ENCODE results near the gene GAB1.

GAB1 gene

DNA sequence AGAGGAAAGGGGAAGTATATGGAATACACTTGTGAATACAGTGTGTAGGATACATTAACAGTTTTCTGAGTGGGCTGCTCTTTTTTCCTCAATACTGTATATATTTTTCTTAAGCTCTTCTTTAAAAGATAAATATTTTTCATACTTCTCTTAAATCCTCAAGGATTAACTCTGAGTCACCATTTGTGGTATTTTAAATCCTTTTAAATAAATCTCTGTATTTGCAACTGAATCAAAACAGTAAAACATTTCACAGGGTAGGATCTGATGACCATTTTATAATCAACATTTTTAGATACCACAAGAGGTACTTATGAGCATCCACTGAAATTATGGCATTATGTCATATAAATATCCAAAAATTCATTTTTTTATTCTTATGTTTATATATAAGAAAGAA, 87.6 kb downstream of the GAB1 start:
- DNase-seq: no peak

DNA sequence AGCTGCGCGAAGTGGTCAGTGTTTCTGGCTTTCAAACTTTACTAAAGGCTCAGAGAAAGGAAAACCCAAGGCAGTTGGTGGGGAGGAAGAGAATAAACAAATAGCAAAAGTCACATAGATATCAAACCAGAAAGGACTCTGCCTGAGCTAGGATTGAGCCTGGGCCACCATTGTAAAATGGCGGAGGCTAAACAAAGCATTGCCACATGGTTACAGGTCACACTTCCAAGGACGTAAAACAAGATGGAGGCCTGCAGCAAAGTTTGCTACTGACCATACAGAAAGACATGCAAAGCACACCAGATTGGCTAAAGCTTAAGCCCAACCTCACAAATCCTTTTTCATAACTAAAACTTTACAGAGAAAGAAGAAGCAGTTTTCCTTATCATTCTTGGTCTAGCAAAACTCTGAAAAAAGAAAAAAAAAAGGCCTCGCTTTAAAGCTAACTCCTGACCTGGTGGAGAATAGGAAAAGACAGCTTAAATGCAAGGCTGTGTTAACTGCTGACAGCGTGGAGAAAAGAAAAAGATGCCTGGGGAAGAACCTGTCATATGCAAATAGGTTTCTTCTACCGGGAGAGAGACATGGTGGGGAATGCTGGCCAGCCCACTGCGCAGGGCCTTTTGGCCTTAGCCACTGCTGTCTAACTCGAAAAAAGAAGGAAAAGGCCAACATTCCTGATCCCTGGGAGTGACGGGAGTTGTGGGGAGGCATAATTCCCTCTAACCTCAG, 95.0 kb downstream of the GAB1 start:
- DNase-seq: no peak

DNA sequence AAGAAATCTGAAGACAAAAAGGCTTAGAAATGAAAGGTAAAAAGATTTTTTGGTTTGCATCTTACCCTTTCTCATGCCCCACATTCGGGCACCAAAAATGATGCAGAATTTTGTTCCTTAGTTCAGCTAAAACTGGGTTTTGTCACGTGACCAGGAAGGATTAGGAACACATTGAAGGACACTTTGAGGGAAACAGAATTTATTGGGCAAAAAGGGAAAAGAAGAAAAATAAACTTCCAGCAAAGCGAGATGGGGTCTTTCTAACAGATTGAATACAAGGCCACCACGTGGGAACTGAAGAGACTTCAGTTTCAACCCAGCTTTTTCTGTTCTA, 95.5 kb downstream of the GAB1 start:
- no peak for DNase-seq

DNA sequence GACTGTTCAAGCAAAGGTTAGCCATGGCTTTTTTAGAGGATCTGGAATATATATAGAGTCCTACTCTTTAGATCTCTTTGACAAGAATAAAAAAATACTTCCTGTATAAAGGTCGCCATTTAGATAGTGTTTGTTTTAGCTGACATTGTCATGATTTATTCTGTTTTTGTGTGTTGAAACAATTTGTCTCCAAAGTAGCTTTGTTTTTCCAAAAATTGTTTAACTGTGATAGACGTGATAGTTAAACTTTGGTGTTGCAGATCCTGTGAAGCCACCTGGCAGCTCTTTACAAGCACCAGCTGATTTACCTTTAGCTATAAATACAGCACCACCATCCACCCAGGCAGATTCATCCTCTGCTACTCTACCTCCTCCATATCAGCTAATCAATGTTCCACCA, 96.6 kb downstream of the GAB1 start:
- no peak for DNase-seq

DNA sequence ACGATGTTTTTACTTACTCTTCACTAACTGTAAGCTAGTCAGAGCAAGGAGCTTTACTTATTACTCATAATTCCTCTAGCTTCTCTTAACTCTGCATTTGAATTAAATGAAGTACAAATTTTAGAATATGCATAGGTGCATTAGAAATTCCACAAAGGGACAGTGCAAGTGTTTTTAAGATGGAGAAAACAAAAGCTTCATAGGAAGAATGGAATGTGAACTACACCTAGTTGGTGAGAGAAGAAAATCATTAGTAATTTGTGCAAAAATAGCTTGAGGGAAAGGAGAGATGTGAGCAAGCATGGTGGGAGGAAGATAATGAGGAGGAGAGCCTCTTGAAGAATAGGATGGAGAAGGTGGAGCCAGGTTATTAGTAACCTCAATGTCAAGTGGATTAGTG, 99.3 kb downstream of the GAB1 start:
- DNase-seq: no peak

DNA sequence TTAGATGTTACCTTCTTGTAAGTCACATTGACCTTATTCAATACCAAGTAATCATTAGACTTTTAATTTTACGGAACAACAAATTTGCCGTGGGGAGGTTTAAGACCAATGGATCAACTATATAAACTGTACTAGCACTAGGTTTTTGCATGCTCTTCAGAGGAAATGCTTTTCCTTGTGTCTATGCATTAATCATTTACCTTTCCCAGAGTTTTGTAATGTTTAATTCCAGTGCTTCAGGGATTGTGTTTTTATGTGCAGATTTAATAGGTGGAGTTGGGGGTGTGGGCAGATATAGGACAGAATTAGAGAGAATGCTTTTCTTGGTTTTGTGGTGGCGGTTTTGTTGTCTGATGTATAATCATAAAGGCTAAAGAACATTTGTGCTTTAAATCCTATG, 100.8 kb downstream of the GAB1 start:
- DNase-seq: no peak

DNA sequence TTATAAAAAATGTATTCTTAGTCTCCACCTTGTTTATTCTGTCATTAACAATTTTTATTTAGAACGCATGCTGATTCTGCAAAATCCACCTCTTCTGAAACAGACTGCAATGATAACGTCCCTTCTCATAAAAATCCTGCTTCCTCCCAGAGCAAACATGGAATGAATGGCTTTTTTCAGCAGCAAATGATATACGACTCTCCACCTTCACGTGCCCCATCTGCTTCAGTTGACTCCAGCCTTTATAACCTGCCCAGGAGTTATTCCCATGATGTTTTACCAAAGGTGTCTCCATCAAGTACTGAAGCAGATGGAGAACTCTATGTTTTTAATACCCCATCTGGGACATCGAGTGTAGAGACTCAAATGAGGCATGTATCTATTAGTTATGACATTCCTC, 101.3 kb downstream of the GAB1 start:
- no peak for DNase-seq

DNA sequence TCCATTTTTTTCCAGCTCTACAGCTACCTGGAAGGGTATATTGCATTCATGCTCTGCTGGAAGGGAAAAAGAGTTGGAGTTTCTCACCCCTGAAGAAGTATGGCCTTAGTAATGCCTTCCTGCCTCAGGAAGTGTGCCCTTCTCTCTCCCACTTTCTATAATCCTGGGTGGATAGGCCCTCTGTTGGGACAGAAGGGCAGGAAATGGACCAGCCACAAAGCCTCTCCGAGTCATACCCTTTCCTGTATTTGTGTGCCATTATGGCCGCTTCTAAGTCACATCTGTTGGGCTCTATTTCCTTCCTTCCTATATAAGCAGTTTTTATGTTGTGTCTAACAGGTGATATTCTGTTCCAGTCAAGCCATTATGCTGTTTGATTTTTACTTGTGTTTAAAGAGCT, 102.0 kb downstream of the GAB1 start:
- DNase-seq: no peak

DNA sequence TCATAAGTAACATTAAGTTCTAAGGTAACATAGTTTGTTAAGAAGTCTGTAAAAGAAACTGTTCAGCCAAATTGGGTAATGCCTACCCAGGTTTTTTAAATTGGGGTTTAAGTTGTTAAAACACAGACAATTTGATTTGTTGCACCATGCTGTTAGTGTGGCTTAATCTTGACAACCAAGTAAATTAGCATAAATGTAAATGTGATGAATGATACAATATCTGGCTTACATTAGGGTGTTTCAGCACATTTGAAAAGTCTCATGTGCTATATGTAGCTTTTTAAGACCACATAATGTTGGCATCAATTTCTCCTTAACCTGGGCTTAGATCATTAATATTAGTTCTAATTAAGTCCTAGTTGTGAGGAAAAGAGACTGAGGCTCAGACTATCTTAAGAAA, 104.4 kb downstream of the GAB1 start:
- DNase-seq: no peak

DNA sequence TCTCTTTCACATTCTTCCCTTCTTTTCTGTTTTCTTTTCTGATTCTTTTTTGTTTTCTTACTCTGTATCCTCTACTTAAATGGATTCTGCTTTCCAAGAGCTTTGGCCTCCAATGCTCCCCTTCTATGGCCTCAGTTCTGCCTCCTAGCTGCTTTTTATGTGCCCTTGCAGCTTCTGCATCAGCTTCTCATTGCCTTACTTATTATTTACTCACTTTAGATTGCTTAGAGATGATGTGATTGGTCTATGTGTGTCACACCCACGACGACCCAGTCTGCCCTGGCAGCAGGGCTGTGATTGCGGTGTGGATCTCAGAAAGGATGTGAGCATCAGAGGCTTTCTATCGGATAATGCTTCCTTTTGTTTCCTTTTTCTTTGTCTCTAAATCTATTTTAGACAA, 105.0 kb downstream of the GAB1 start:
- DNase-seq: no peak

DNA sequence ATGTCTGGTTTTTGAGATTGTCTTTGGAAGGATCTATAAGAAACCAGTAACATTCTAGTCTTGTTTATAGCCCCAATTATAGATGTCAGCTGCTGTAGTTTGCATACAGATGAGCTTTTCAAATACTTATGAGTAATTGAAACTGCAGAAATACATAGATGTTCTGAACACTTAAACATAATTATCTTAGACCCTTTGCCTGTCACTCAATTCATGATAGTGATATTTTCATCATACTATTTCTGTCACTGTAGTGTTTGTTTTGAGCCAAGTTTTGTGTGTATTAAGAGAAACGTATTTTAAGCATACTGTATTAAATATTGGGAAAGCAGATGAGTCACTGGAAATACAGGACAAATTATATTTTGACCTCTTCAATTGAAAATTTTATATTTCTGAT, 107.1 kb downstream of the GAB1 start:
- DNase-seq: no peak

DNA sequence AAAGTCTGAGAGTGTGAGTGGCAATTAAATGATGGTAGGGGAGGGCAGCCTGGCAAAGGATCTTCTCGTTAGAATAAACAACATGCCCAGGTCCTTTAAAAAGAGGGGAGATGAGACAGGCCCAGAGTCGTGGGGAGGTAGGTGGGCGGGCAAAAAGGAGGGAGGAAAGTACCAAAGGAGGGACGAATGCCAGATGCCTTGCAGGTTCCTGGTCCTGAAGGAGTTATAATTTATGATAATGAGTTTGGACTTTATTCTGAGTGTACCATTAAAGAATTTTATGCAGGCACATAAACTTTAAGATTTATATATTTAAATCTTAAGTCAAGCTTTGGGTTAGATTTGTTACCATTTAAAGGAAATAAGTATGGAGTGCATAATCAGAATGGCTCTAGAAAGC, 114.5 kb downstream of the GAB1 start:
- DNase-seq: no peak

DNA sequence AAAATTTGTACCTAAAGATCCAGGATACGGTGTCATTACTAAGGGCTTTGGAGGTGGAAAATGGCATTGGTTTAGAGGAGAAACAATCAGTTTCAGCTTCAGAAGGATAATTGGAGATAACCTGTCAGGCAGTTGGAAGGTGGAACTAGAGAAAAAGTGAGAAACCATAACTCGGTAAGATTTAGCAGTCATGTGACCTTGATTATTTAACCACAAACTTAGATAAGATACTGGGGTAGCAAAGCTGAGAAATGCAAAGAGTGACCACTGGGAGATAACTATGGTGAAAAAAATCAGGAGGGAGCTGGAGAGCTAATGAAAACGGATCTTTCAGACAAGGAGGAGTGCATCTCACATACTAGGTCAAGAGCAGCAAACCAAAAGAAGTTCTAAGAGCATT, 118.5 kb downstream of the GAB1 start:
- no peak for DNase-seq

DNA sequence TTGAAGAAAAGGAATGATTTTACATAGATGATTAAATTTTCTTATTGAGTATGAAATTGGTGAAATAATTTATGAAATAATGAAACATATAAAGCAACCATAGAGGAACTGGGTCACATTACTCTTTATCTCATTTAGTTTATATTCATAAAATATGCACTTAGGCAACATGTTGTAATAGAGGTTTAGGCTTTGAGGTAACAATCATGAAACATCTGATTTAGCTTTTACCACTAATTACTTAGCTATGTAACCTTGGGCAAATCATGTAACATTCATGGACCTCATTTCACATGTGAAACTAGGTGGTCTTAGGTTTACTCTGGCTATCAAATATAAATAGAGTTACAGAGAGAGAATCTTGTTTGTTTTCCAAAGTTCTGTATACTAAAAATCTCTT, 122.3 kb downstream of the GAB1 start:
- no peak for DNase-seq

DNA sequence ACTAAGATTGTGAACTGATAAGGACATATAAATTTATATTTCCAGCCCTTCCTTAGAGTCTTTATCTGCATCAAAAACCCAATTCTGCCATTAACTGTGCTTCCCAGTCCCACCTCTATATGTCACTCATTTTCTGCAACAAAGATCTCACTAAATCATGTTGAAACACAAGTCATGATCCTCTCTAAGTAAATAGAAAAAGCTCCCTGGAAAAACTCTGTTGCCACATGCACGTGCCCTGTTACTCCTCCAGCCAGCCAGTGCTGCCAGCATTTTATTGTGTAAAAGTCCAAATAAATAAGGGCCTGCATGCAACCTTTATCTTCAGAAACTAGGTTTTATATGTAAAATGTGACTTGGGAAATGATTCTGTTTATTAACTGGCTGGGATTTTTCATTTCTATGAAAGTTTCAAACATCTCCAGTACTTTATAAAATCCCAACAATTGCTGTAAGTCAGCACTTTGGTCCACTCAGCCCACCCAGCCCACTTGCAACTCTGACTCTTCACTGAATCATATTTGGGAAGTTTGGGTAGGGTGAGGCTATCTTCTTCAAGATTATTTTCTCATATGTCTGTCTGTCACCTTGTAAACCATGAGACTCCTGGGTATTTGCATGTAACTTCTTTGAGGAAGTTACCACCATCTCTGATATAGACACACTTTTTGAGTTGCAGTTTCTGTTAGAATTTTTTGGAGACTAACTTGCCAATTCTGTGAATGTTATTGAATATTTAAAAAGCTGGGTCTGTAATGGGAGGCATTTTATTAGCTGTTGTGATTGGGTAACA, 136.9 kb downstream of the GAB1 start:
- no peak for DNase-seq

DNA sequence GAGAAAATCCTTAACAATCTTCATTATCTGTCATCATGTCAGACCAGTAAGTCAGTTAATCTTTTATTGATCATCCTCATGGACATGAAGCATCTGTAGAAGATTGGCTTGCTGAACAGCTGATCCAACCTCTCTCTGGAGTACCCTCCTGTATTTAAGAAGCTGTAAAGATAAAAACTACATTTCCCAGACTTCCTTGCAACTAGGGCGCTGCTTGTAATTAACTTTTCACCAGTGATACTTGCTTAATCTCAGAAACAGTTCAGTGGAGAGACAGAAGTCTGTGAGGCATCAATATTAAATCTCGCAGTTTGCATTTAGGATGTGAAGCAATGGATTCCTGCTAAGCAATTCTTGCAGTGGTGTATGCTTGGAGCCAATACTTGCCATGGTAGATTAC, 140.8 kb downstream of the GAB1 start:
- no peak for DNase-seq

DNA sequence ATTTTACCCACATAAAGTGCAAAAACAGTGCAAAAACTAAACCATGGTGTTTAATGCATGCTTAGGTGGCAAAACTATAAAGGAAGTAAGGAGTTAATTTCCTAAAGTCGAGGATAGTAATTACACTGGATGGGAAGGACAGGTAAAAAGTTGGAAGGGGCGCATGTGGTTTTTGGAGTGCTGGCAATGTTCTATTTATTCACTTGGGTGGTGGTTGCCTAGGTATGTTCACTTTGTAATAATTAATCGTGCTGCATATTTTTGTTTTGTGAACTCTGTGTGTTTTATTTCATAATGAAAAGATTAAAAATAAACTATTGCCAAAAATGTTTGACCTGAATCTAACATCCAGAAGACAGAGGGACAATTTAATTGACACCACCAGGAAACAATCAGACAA, 144.7 kb downstream of the GAB1 start:
- no peak for DNase-seq

DNA sequence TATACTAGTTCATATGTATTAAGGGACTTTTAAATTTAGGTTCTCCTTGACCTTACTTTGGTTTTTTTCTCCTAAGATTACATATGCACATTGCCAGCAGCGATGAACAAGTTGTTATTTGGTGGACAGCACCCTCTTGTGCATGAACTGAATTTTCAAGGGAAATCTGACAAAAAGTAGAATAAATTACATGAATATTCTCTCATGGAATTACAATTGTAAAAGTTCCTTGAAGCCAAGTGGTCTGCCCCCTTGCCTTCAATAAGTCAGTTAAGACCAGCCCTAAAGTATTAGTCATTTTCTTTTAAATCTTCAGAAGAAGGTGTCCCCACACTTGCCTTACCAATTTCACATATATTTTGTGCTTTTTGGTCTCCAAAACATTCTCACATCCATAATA, 146.2 kb downstream of the GAB1 start:
- DNase-seq: no peak

DNA sequence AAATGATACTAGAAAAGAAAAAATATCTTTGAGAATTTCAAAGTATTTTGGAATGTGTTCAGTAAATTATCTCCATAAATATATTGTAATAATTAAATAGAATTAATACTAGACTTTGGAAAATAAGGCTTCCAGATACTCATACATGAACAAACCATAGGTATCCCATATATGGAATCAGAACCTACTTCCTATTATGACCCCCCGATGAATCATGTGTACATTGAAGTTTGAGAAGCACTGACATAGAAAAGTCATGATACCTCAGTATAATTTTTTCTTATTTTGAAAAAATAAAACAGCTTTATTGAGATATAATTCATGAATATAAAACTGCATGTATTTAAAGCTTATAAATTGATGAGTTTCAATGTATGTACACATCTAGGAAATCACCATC, 149.6 kb downstream of the GAB1 start:
- DNase-seq: no peak

DNA sequence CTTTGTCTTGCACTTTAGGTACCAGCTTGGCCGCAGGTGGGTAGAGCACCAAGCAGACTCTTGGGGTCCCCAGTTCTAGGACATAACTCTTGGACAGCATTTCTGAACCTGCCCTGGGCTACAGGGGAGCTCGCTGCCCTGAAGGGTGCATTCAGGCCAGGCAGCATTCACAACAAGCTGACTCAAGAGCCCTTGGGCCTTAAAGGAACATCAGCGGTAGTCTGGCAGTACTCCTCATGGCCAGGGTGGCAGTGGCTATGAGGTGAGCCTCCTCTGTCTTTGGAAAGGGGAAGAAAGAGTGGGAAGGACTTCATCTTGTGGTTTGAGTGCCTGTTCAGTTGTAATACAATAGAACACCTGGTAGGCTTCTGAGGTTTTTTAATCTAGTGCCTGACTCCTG, 152.0 kb downstream of the GAB1 start:
- no peak for DNase-seq

DNA sequence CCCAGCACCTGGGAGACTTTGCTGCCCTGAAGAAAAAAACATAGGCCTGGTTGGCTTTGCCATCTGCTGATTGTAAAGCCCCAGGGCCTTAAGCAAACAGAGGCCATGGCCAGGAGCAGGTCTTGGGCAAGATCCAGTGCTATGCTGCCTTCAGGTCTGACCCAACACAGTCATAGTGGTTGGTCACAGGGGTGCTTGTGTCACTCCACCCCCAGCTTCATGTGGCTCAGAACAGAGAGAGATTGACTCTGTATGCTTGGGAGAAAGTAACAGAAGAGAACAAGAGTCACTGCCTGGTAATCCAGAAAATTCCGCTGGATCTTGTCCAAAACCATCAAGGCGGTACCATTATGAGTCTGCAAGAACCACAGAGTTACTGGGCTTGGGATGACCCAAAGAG, 152.4 kb downstream of the GAB1 start:
- DNase-seq: no peak

DNA sequence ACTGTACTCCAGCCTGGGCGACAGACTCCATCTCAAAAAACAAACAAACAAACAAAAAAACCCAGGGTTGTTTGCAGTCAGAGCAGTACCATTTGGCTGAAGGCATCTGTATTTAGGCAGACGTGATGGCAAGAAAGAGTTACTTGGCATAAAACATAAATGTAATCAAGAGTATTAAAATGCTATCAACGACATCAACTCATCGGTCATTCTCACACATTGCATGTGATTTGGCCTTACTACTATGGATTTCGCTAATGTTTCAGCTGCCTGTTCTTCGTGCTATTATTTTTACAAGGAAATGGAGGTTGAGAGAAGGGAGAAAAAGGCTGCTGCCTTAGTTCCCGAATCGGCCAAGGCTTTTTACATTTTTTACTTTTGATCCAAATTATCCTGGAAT, 161.3 kb downstream of the GAB1 start:
- no peak for DNase-seq

DNA sequence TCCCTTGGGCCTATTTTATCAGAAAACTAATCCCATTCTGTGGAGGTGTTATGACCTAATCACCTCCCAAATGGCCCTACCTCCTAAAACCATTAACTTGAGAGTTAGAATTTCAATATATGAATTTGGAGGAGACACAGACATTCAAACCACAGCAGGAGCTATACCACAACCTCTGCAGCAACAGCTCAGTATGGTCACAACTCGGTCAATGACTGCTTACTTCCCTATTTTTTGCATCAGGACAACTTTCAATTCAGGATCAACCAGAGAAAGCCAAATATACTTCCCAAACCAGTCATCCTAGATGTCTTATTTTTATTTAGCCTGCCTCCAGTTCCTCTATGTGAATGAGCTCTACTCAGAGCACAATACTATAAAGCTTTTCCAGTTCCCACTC, 165.6 kb downstream of the GAB1 start:
- DNase-seq: no peak

DNA sequence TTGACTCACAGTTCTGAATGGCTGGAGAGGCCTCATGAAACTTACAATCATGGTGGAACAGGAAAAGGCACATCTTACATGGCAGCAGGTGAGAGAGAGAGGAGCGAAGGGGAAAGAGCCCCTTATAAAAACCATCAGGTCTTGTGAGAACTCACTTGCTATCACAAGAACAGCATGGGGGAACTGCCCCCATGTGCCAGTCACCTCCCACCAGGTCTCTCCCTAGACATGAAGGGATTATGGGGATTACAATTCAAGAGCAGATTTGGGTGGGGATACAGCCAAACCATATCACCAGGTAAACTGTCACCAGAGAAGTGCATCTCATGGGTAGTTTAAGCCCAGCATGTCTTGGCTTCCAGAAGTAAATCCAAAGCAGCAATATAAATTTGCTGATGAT, 169.4 kb downstream of the GAB1 start:
- DNase-seq: no peak

DNA sequence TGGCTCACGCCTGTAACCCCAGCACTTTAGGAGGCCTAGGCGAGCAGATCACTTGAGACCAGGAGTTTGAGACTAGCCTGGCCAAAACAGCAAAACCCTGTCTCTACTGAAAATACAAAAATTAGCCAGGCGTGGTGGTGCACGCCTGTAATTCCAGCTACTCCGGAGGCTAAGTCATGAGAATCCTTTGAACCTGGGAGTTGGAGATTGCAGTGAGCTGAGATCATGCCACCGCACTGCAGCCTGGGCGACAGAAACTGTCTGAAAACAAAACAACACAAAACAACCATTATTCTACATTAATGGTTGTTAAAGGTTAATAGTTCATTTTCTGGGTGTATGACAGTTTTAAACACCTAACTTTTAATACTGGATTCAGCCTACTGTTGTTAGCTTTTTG, 175.2 kb downstream of the GAB1 start:
- DNase-seq: no peak
